GM18517 (cell line): Measurements from ENCODE around the gene TMEM139.

Source experiments
- ATAC-seq: cut with Tn5 transposase; IDR thresholded peaks from one replicate; pipeline ENCODE4 v1.9.1; 2021; ENCODE audit warnings: mild to moderate bottlenecking, moderate library complexity; ENCODE audit not compliant: unreplicated experiment

Gene TMEM139

GRCh38 chr7:143284591-143285469 lies at the start of gene TMEM139:
Gene TMEM139, plus strand, starts transcription at chr7:143284958. Its CDS starts 1,000 bp downstream, at chr7:143285958.
- ATAC-seq: no peak

GRCh38 chr7:143235561-143235960 lies 49.2 kb upstream of the TMEM139 start:
- no peak for ATAC-seq

- ATAC-seq: no peak
Measured at GRCh38 chr7:143236408-143236990, 48.3 kb upstream of the TMEM139 start.

GRCh38 chr7:143237366-143237765 lies 47.4 kb upstream of the TMEM139 start:
- ATAC-seq: no peak

GRCh38 chr7:143238289-143238980 lies 46.3 kb upstream of the TMEM139 start:
- ATAC-seq: no peak

GRCh38 chr7:143239813-143240212 lies 44.9 kb upstream of the TMEM139 start:
- no peak for ATAC-seq

- peak; percentile 93 for ATAC-seq
Measured at GRCh38 chr7:143240291-143241168, 44.2 kb upstream of the TMEM139 start.

GRCh38 chr7:143242306-143242705 lies 42.5 kb upstream of the TMEM139 start:
- ATAC-seq: no peak

- no peak for ATAC-seq
Measured at GRCh38 chr7:143243111-143243510, 41.6 kb upstream of the TMEM139 start.

- no peak for ATAC-seq
Measured at GRCh38 chr7:143243614-143244013, 41.1 kb upstream of the TMEM139 start.

GRCh38 chr7:143244321-143244720 lies 40.4 kb upstream of the TMEM139 start:
- ATAC-seq: no peak

GRCh38 chr7:143245123-143245522 lies 39.6 kb upstream of the TMEM139 start:
- ATAC-seq: no peak

GRCh38 chr7:143247372-143247771 lies 37.4 kb upstream of the TMEM139 start:
- no peak for ATAC-seq

- ATAC-seq: no peak
Measured at GRCh38 chr7:143248761-143249354, 35.9 kb upstream of the TMEM139 start.

GRCh38 chr7:143250199-143250598 lies 34.6 kb upstream of the TMEM139 start:
- no peak for ATAC-seq

GRCh38 chr7:143250822-143251221 lies 33.9 kb upstream of the TMEM139 start:
- ATAC-seq: no peak

GRCh38 chr7:143252006-143252405 lies 32.8 kb upstream of the TMEM139 start:
- ATAC-seq: no peak

- no peak for ATAC-seq
Measured at GRCh38 chr7:143255564-143255963, 29.2 kb upstream of the TMEM139 start.

- no peak for ATAC-seq
Measured at GRCh38 chr7:143256325-143256724, 28.4 kb upstream of the TMEM139 start.

- ATAC-seq: peak; percentile 86
Measured at GRCh38 chr7:143256932-143257331, 27.8 kb upstream of the TMEM139 start.
